Measurements from ENCODE around the gene BNC2.

- TF ChIP-seq, protein P1, sequence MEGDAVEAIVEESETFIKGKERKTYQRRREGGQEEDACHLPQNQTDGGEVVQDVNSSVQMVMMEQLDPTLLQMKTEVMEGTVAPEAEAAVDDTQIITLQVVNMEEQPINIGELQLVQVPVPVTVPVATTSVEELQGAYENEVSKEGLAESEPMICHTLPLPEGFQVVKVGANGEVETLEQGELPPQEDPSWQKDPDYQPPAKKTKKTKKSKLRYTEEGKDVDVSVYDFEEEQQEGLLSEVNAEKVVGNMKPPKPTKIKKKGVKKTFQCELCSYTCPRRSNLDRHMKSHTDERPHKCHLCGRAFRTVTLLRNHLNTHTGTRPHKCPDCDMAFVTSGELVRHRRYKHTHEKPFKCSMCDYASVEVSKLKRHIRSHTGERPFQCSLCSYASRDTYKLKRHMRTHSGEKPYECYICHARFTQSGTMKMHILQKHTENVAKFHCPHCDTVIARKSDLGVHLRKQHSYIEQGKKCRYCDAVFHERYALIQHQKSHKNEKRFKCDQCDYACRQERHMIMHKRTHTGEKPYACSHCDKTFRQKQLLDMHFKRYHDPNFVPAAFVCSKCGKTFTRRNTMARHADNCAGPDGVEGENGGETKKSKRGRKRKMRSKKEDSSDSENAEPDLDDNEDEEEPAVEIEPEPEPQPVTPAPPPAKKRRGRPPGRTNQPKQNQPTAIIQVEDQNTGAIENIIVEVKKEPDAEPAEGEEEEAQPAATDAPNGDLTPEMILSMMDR (conservative IDR thresholded peaks at IDR 0.05 in 1 of 2, IDR thresholded peaks at IDR 0.05 in 1 of 2; ENCODE audit: low read depth in 1 of 2, low read length in 2 of 2) = no peak
- no peak for TF ChIP-seq EZH2 (IDR thresholded peaks at IDR 0.05; ENCODE audit: low read length, missing control alignments)
Observed at GRCh38 chr9:16918920-16919319, 48.5 kb upstream of the BNC2 start.

All from fibroblast of lung (primary cell).